Measurements from ENCODE around the gene ZMYND8.

ZMYND8 gene

GRCh38 chr20:47317127-47317895 lies 39.2 kb downstream of the ZMYND8 start (continued):
- TF ChIP-seq ZNF202 (tag by site-specific recombination; IDR thresholded peaks at IDR 0.05; ENCODE audit: borderline replicate concordance) (no peak), ZNF707 (tag by site-specific recombination; IDR thresholded peaks at IDR 0.05) (peak; percentile 47; the same call in 1 of the 2 replicates), ZBTB10 (tag by site-specific recombination; IDR thresholded peaks at IDR 0.05) (no peak), ZNF639 (tag by site-specific recombination; IDR thresholded peaks at IDR 0.05) (no peak), SCRT1 (tag by site-specific recombination; IDR thresholded peaks at IDR 0.05; ENCODE audit: borderline replicate concordance) (no peak), ZNF600 (tag by site-specific recombination; IDR thresholded peaks at IDR 0.05) (peak; percentile 51), ZNF548 (tag by site-specific recombination; IDR thresholded peaks at IDR 0.05) (no peak), MZF1 (tag by site-specific recombination; IDR thresholded peaks at IDR 0.05; ENCODE audit: borderline replicate concordance) (no peak), PRDM10 (tag by site-specific recombination; IDR thresholded peaks at IDR 0.05) (no peak), ZBTB48 (tag by site-specific recombination; IDR thresholded peaks at IDR 0.05) (no peak), SETDB1 (IDR thresholded peaks at IDR 0.05; ENCODE audit: insufficient read length, low read length) (peak; percentile 48), ZBTB1 (tag by site-specific recombination; IDR thresholded peaks at IDR 0.05) (no peak), ZNF473 (tag by site-specific recombination; IDR thresholded peaks at IDR 0.05) (no peak), ZSCAN4 (tag by site-specific recombination; IDR thresholded peaks at IDR 0.05) (no peak), ZSCAN18 (tag by site-specific recombination; IDR thresholded peaks at IDR 0.05) (no peak), ZBTB6 (tag by site-specific recombination; IDR thresholded peaks at IDR 0.05) (no peak), GLI4 (tag by site-specific recombination; IDR thresholded peaks at IDR 0.05) (no peak), ZNF112 (tag by site-specific recombination; IDR thresholded peaks at IDR 0.05) (no peak), ZBTB11 (tag by site-specific recombination; conservative IDR thresholded peaks at IDR 0.05; ENCODE audit: low read depth) (no peak), ZNF843 (tag by site-specific recombination; IDR thresholded peaks at IDR 0.05) (no peak), ZBTB7A (tag by site-specific recombination; IDR thresholded peaks at IDR 0.05; ENCODE audit: low read depth) (no peak), ZNF664 (tag by site-specific recombination; IDR thresholded peaks at IDR 0.05) (no peak), KLF7 (tag by site-specific recombination; IDR thresholded peaks at IDR 0.05; ENCODE audit: borderline replicate concordance) (no peak), ZNF776 (tag by site-specific recombination; IDR thresholded peaks at IDR 0.05; ENCODE audit: borderline replicate concordance) (no peak)

All from HEK293 (cell line).